Activated T-helper 1 cell treated with anti-CD3 and anti-CD28 coated beads, Interleukin-2, amount 50 U/mL, for 16 hours (primary cell): ENCODE data around the gene FTL.

Source experiments
- DNase-seq, 2 donors: peaks; one replicate each; pipeline ENCODE4 v3.0.0-alpha.2; 2020; ENCODE audit warnings: low read depth in 1 of 2, low spot score in 1 of 2

The FTL gene

GRCh38 chr19:48945817-48946216 is 19.3 kb upstream of the FTL start:
- DNase-seq = no peak

- no peak for DNase-seq
These were observed 18.4 kb upstream of the FTL start for GRCh38 chr19:48946463-48947257.

GRCh38 chr19:48947258-48947542 is 17.9 kb upstream of the FTL start:
- no peak for DNase-seq

DNA sequence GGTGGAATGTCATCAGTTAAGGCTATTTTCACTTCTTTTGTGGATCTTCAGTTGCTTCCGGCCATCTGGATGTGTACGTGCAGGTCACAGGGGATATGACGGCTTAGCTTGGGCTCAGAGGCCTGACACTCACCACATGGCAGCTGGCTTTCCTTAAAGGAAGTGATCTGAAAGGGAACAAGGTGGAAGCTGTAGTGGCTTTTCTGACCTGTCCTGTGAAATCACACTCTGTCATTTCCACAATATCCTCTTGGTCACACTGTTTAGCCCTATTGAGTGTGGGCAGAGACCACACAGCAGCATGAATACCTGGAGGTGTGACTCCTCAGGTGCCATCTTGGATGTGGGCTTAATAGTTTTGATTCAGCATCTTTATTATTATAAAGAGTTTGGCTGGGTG is 14.9 kb upstream of the FTL start:
- no peak for DNase-seq

- DNase-seq = no peak
These were observed 14.1 kb upstream of the FTL start for GRCh38 chr19:48950830-48951519.

DNA sequence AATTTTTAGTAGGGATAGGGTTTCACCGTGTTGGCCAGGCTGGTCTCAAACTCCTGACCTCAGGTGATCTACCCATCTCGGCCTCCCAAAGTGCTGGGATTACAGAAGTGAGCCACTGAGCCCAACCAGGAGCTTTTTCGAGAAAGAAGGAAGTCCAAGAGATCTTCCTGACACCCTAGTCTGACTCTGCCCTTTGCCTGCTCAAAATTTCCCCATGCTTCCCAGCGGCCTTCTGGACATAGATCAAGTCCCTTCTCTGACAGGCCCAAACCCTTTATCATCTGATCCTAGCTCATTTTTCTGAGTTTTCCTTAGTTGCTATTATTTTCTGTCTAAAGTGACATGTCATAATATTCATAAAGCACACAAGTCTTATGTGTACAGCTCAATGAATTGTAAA is 12.0 kb upstream of the FTL start:
- DNase-seq = no peak

- no peak for DNase-seq
These were observed 11.0 kb upstream of the FTL start for GRCh38 chr19:48953990-48954594.

- DNase-seq = peak; percentile 71 to 85
These were observed 10.4 kb upstream of the FTL start, which contains the start of gene BAX for GRCh38 chr19:48954595-48955307. BAX (plus strand) TSS chr19:48954875; CDS start chr19:48954929, 54 bp downstream.

DNA sequence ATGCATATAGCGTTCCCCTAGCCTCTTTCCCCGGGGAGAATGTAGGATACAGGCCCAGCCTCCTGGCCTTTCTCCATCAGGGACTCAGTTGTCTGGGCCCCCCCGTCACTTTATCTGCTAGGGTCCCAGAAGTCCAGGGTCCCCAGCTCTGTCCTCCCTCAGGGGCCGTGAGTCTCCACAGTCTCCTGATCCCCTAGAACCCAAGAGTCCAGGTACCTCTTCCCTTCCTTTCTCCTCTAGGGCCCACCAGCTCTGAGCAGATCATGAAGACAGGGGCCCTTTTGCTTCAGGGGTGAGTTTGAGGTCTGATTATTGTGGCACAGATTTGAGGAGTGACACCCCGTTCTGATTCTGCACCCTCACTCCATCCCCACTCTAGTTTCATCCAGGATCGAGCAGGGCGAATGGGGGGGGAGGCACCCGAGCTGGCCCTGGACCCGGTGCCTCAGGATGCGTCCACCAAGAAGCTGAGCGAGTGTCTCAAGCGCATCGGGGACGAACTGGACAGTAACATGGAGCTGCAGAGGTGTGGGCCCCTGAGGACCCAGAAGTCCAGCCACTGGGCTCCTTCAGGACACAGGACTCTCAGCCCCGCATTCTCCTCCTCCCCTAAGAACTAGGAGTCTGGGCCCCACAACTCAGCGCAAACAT is 9.7 kb upstream of the FTL start:
- DNase-seq = no peak

DNA sequence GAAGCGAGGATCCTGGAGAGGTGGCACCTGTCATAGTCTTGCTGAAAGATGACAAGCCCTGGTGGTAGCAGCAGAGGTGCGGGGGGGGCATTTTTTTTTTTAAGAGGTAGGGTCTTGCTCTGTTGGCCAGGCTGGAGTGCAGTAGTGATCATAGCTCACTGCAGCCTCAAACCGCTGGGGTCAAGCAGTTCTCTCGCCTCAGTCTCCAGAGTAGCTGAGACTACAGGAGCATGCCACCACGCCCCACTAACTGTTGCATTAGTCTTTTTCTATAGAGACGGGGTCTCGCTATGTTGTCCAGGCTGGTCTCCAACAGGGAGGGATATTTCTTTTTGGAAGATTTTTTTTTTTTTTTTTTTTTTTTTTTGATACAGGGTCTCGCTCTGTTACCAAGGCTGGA is 7.1 kb upstream of the FTL start:
- DNase-seq = no peak

GRCh38 chr19:48959341-48960239 is 5.5 kb upstream of the FTL start:
- no peak for DNase-seq

- no peak for DNase-seq
These were observed 4.0 kb upstream of the FTL start for GRCh38 chr19:48961051-48961649.

DNA sequence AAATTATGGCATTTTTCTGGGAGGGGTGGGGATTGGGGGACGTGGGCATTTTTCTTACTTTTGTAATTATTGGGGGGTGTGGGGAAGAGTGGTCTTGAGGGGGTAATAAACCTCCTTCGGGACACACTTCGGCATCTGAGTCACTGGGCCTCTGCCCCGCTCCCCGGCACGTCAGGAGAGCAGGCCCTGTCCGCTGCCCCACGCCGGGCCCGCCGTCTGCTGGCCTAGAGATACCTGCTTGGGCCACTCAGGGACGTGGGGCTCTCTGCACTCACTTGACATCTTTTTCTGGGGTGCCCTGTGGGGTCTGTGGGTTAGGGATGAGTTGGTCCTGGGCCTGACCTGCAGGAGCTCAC is 3.5 kb upstream of the FTL start:
- DNase-seq = no peak

DNA sequence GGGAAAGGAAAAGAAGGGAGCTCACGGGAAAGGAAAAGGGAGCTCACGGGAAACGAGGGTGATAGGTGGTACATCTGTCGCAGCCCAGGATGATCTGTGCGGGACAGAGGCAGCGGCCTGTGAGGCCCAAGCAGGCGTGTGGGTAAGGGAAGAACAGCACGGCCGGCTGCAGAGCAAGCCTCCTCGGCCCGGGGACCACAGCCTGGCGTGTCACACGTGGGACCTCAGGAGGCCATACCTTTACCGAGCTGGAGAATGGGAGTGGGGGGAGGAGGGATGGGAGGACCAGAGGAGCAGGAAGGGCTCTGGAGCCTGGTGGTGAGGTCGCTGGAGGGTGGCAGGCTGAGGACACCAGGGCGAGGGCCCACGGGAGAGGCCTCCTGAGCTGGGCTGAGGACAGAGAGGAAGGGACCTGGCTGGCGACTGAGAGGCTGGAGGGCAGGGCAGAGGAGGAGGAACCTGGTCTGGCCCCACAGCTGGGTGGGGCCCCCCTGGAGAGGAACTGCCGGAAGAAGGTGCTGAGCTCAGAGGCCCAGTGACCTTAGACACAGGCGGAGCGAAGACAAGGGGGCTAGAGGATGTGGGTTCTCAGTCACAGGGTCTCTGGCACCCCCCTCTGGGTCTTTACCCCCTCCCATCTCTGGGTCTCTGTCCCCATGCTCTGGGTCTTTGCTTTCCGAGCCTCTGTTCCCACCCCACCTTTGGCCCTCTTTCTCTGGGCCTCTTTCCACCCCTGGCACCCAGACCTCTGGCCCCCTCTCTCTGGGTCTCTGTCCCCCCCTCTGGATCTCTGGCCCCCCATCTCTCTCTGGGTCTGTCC is 2.9 kb upstream of the FTL start:
- DNase-seq = no peak

DNA sequence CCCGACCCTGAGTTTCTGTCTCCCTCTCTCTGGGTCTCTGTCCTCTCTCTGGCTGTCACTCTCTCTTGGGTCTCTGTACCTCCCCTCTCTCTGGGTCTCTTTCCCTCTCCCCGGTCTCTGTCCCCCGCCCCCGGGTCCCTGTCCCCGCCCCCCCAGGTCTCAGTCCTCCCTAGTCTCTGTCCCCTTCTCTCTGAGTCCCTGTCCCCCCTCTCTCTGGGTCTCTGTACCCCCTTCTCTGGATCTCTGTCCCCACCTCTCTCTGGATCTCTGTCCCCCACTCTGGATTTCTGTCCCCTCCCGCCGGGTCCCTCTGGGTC is 2.3 kb upstream of the FTL start:
- DNase-seq = no peak

DNA sequence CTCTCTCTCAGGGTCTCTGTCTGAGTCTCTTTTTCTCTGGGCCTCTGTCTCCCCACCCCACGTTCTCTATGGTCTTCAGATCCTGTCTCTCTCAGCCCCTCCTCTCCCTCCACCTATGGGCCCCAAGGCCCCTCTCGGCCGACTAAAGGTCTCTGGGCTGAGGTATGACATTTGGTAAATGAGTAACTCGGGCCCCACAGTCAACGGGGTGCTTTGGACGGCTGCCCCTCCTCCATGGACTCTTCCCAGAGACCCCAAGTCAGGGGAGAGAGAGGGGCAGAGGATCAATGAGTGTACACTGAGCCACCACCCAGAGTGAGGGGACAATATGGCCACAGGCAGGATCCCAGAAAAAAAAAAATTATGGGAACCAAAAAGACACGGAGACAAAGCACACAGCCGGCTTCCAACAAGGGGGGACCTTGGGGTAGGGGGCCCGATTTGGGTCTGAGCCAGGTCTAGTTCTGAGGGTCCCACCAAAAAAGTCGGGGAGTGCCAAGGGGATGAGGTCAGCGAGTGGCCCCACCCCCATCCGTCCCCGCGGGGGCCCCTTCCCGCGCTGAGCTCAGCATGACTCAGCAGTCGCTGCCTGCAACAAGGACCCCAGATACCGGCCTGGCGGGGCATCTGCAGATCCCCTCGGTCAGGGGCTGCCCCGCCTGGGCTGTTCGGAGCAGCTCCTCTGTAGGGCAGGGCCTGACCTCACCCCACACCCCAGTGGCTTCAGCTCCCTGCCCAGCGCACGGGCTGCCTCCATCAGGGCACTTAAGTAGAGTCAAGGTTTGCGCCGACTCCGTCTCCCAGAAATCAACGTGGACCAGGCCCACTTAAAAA is 1.5 kb upstream of the FTL start:
- peak; percentile 34 to 48 for DNase-seq

- no peak for DNase-seq
These were observed 687 bp upstream of the FTL start for GRCh38 chr19:48964205-48965039.
